HepG2 (cell line): ENCODE data around the gene STARD13. TPM values are rescaled to one million over a fixed set of nuclear protein-coding genes. Genes with fewer than 3 reads are reported as not detected.

Experiments used
- ATAC-seq: fragments of 200-7000 bp; cut with Tn5 transposase; 3 replicates; pipeline ENCODE4 v1.9.1; 2020; ENCODE audit warnings: mild to moderate bottlenecking, moderate library complexity
- BruUV-seq: library from RNA; stranded (reverse); fragments of 400-500 nt; replicated peaks from 2 replicates; lab custom pipeline; 2021; lab: Mats Ljungman, UMichigan
- CTCF ChIA-PET: fragments of 300-600 bp; formaldehyde crosslinking; extraction: SDS; loops from one replicate; lab custom pipeline; 2021; ENCODE audit warnings: low total read pairs, inconsistent platforms, low intra/inter-chr PET ratio; lab: Yijun Ruan, JAX
- POLR2A ChIA-PET: fragments of 350-600 bp; sonication (Branson Sonifier 250); formaldehyde crosslinking; loops from one replicate; lab custom pipeline; 2020; ENCODE audit warnings: antibody characterized with exemption, inconsistent platforms; lab: Yijun Ruan, JAX
- DNase-seq: peaks from one replicate; pipeline ENCODE4 v3.0.0-alpha.2; 2015; ENCODE audit warnings: low spot score
- FAIRE-seq: peaks from 3 replicates; lab custom pipeline; 2011; peaks lifted over from hg19 to GRCh38; lab: Jason Lieb, UNC
- H2AFZ ChIP-seq: one replicate; pipeline ENCODE4 v1.6.1; 2011; ENCODE audit warnings: low read length, inconsistent platforms
- H3K27ac ChIP-seq: fragments of 300-600 bp; 3 replicates; pipeline ENCODE4 v1.8.0; 2011; ENCODE audit warnings: mixed run types, mild to moderate bottlenecking, mixed read lengths, low read length, inconsistent platforms; ENCODE audit not compliant: insufficient read depth; ENCODE audit errors: extremely low read length
- H3K27me3 ChIP-seq, 2 experiments: fragments of 200-600 bp in 1 of 2; 2 replicates in 1 of 2; 3 replicates in 1 of 2; pipeline versions ENCODE4 v1.6.0 to v1.8.0; 2011; ENCODE audit warnings: low read length in 2 of 2, mild to moderate bottlenecking in 2 of 2, moderate library complexity in 2 of 2, inconsistent platforms in 1 of 2; ENCODE audit not compliant: insufficient read depth in 2 of 2, control insufficient read depth in 1 of 2
- H3K36me3 ChIP-seq, 2 experiments: fragments of 200-600 bp in 1 of 2; replicated peaks in 1 of 2; 2 replicates in 1 of 2; 3 replicates in 1 of 2; pipeline versions ENCODE4 v1.5.1 to v1.8.0; 2011; ENCODE audit warnings: low read length in 2 of 2, inconsistent platforms in 1 of 2; ENCODE audit not compliant: insufficient read depth in 2 of 2, control insufficient read depth in 1 of 2
- H3K4me1 ChIP-seq: 2 replicates; pipeline ENCODE4 v1.5.1; 2012; ENCODE audit warnings: low read length, inconsistent platforms; ENCODE audit not compliant: insufficient read depth
- H3K4me2 ChIP-seq: 2 replicates; pipeline ENCODE4 v1.6.0; 2011; ENCODE audit warnings: low read depth, low read length, inconsistent platforms
- H3K4me3 ChIP-seq, 3 experiments: fragments of 200-600 bp in 1 of 3; sonication (generic), shearing (Covaris generic) in 1 of 3; replicated peaks in 1 of 3; 2 replicates each; pipeline ENCODE4 v1.5.1; 2011 to 2016; ENCODE audit warnings: low read length in 3 of 3, inconsistent platforms in 2 of 3, low read depth in 2 of 3, mild to moderate bottlenecking in 2 of 3, control low read depth in 1 of 3, mixed read lengths in 1 of 3; ENCODE audit not compliant: insufficient read depth in 1 of 3
- H3K79me2 ChIP-seq: one replicate; pipeline ENCODE4 v1.6.1; 2011; ENCODE audit warnings: low read length, inconsistent platforms; ENCODE audit not compliant: insufficient read depth
- H3K9ac ChIP-seq: 2 replicates; pipeline ENCODE4 v1.6.0; 2011; ENCODE audit warnings: mild to moderate bottlenecking, low read depth, low read length, inconsistent platforms; ENCODE audit not compliant: insufficient read depth
- H3K9me3 ChIP-seq: 2 replicates; pipeline ENCODE4 v1.5.1; 2012; ENCODE audit warnings: mild to moderate bottlenecking, low read length
- H4K20me1 ChIP-seq: 2 replicates; pipeline ENCODE4 v1.6.0; 2011; ENCODE audit warnings: inconsistent platforms, mild to moderate bottlenecking, low read length, moderate library complexity; ENCODE audit not compliant: insufficient read depth
- KLF13 ChIP-seq: sonication (generic); formaldehyde crosslinking; IDR thresholded peaks from 2 replicates; pipeline ENCODE4 v1.4.0; 2020; ENCODE audit warnings: mild to moderate bottlenecking, missing genetic modification reagents
- NFYC ChIP-seq: IDR thresholded peaks from 2 replicates; pipeline ENCODE4 v1.6.1; 2016; ENCODE audit warnings: missing genetic modification reagents, missing compliant biosample characterization
- NR3C1 ChIP-seq: sonication (generic); formaldehyde crosslinking; IDR thresholded peaks from 2 replicates; pipeline ENCODE4 v1.4.0; 2020; ENCODE audit warnings: missing genetic modification reagents
- PAWR ChIP-seq: sonication (generic); formaldehyde crosslinking; IDR thresholded peaks from 2 replicates; pipeline ENCODE4 v1.4.0; 2020; ENCODE audit warnings: missing genetic modification reagents, mild to moderate bottlenecking, borderline replicate concordance
- RFX1 ChIP-seq: fragments of 450-650 bp; IDR thresholded peaks from 2 replicates; pipeline ENCODE4 v1.6.1; 2017
- SIN3A ChIP-seq: IDR thresholded peaks from 2 replicates; pipeline ENCODE4 v1.6.1; 2011; ENCODE audit warnings: low read depth, mild to moderate bottlenecking, control low read depth, low read length, borderline replicate concordance
- SOX5 ChIP-seq: IDR thresholded peaks from 2 replicates; pipeline ENCODE4 v1.6.1; 2016; ENCODE audit warnings: borderline replicate concordance
- TEAD2 ChIP-seq: sonication (generic); formaldehyde crosslinking; IDR thresholded peaks from 2 replicates; pipeline ENCODE4 v1.9.0; 2021; ENCODE audit warnings: missing genetic modification reagents
- ZFP62 ChIP-seq: sonication (generic); formaldehyde crosslinking; IDR thresholded peaks from 2 replicates; pipeline ENCODE4 v1.4.0; 2020; ENCODE audit warnings: missing genetic modification reagents
- ZNF432 ChIP-seq: sonication (generic); formaldehyde crosslinking; IDR thresholded peaks from 2 replicates; pipeline ENCODE4 v1.5.0; 2020; ENCODE audit warnings: missing genetic modification reagents, mild to moderate bottlenecking, borderline replicate concordance
- ZNF574 ChIP-seq: sonication (generic); formaldehyde crosslinking; IDR thresholded peaks from 2 replicates; pipeline ENCODE4 v1.4.0; 2020; ENCODE audit warnings: missing genetic modification reagents
- ZNF644 ChIP-seq: IDR thresholded peaks from 2 replicates; pipeline ENCODE4 v1.6.1; 2016; ENCODE audit warnings: low read depth
- WGBS: methylation state at CpG from one replicate; pipeline ENCODE4 v1.1.6; 2017; ENCODE audit warnings: low lambda C conversion rate; 5-methylcytosine and 5-hydroxymethylcytosine counted together
- in situ Hi-C: cut with HindIII; loops from 2 replicates; pipeline ENCODE4 v1.10.0; 2017; ENCODE audit warnings: low pct_unique_long_range_greater_than_20kb; ENCODE audit not compliant: extremely low pct_ligation_motif_present
- intact Hi-C: fragments of 100-400 bp; cut with micrococcal nuclease; formaldehyde crosslinking; loops from one replicate; pipeline ENCODE4 v1.10.0; 2022; ENCODE audit not compliant: unreplicated experiment
- polyA plus RNA-seq, 8 experiments: library from polyadenylated mRNA; depleted of rRNA in 3 of 8; stranded (reverse) in 7 of 8; unstranded in 1 of 8; fragments of >200 nt; fragmentation: Illumina TruSeq in 4 of 8; extraction: Trizol in 4 of 8; gene quantifications; 2 replicates each; pipeline versions ENCODE4 v1.2.1 to v1.2.3, GENCODE V29; 2011 to 2016; ENCODE audit warnings: low read depth in 4 of 8, missing spikeins in 1 of 8, mixed read lengths in 1 of 8; ENCODE audit not compliant: insufficient read depth in 1 of 8
- total RNA-seq, 5 experiments: library from RNA; depleted of rRNA; stranded (reverse); fragments of >200 nt; fragmentation: Illumina TruSeq; extraction: Trizol; gene quantifications; 2 replicates each; pipeline ENCODE4 v1.2.3, GENCODE V29; 2016; ENCODE audit warnings: low read depth in 1 of 5

Gene STARD13
- total and polyA plus RNA-seq, 2 of the 13 experiments (the other 11 are each of a cell fraction or from before 2014, with no cell fraction given) = 12.8 to 14.3 TPM

- FAIRE-seq (no peak), ATAC-seq (no peak), DNase-seq (no peak)
- H2AFZ ChIP-seq = no peak overlapping the region
- H3K4me3 ChIP-seq = no peak overlapping the region
- WGBS = 93% methylated on average over 1 of the region's 1 CpG
- no peaks in the 10 kb centered on the region for H3K27me3 ChIP-seq
- no peaks in the 10 kb centered on the region for H3K79me2 ChIP-seq
- no peak for TF ChIP-seq TEAD2 (CRISPR knock-in tag)
- TF ChIP-seq ZNF432 (CRISPR knock-in tag) = no peak
- no peak for TF ChIP-seq ZNF644
- TF ChIP-seq SOX5 (CRISPR knock-in tag) = no peak
- no peak for TF ChIP-seq ZFP62 (CRISPR knock-in tag)
- no peak for TF ChIP-seq KLF13 (CRISPR knock-in tag)
- TF ChIP-seq SIN3A = no peak
- no peak for TF ChIP-seq PAWR (CRISPR knock-in tag)
- TF ChIP-seq RFX1 = no peak
- TF ChIP-seq ZNF574 = no peak
- TF ChIP-seq NFYC (CRISPR knock-in tag) = no peak
- no peak for TF ChIP-seq NR3C1
- H3K36me3 ChIP-seq = peaks cover 3 to 13% of the 10 kb centered on the region in 2 experiments
- H3K4me2 ChIP-seq = no peak overlapping the region
- in situ Hi-C loops = no loop called here
- no TSS peak for BruUV-seq
- intact Hi-C loops = no loop called here
- no peaks in the 10 kb centered on the region for H4K20me1 ChIP-seq
- CTCF ChIA-PET = no interaction called here
- no peak overlapping the region for H3K27ac ChIP-seq
- no peak overlapping the region for H3K9ac ChIP-seq
- POLR2A ChIA-PET = no interaction called here
- H3K9me3 ChIP-seq = no peaks in the 10 kb centered on the region
- H3K4me1 ChIP-seq = peaks cover 27% of the 10 kb centered on the region
Observed at GRCh38 chr13:33176526-33176925, 109.0 kb downstream of the STARD13 start.
